Naive B cell (primary cell): Measurements from ENCODE around the gene TRIM25. TPM values are rescaled to one million over a fixed set of nuclear protein-coding genes. Genes with fewer than 3 reads are reported as not detected.
A peak's percentile ranks its signal among the peaks of the same experiment; 100 is the strongest.

ENCODE experiments used
- ATAC-seq, 2 donors: fragments of 150-1000 bp; cut with Tn5 transposase; 2 replicates each; pipeline ENCODE4 v1.10.0; 2021; ENCODE audit warnings: low read depth in 2 of 2, mild to moderate bottlenecking in 2 of 2, moderate library complexity in 2 of 2
- DNase-seq: peaks from one replicate; pipeline ENCODE4 v3.0.0; 2022
- H3K27ac Mint-ChIP-seq, 6 donors: one replicate each; pipeline ENCODE4 v1.8.0; 2020 to 2022; ENCODE audit warnings: mild to moderate bottlenecking in 6 of 6, mixed read lengths in 6 of 6, moderate library complexity in 5 of 6, inconsistent platforms in 2 of 6
- H3K27me3 Mint-ChIP-seq, 3 donors: one replicate each; pipeline ENCODE4 v1.8.0; 2021 to 2022; ENCODE audit warnings: mixed read lengths in 3 of 3, mild to moderate bottlenecking in 1 of 3
- H3K36me3 Mint-ChIP-seq, 2 donors: one replicate each; pipeline ENCODE4 v1.8.0; 2020 to 2022; ENCODE audit warnings: mixed read lengths in 2 of 2, inconsistent platforms in 1 of 2, mild to moderate bottlenecking in 1 of 2
- H3K4me1 Mint-ChIP-seq, 3 donors: one replicate each; pipeline ENCODE4 v1.8.0; 2020 to 2022; ENCODE audit warnings: mixed read lengths in 3 of 3, inconsistent platforms in 1 of 3, mild to moderate bottlenecking in 1 of 3, moderate library complexity in 1 of 3
- H3K4me3 Mint-ChIP-seq, 8 donors: one replicate each; pipeline ENCODE4 v1.8.0; 2020 to 2022; ENCODE audit warnings: mild to moderate bottlenecking in 8 of 8, mixed read lengths in 8 of 8, moderate library complexity in 8 of 8, inconsistent platforms in 2 of 8
- H3K9me3 Mint-ChIP-seq, 7 donors: one replicate each; pipeline ENCODE4 v1.8.0; 2020 to 2022; ENCODE audit warnings: mixed read lengths in 7 of 7, mild to moderate bottlenecking in 5 of 7, inconsistent platforms in 2 of 7, moderate library complexity in 1 of 7
- polyA plus RNA-seq, 6 donors: library from polyadenylated mRNA; unstranded; fragments of 300-500 nt; fragmentation: Illumina TruSeq; gene quantifications; one replicate each; pipeline ENCODE4 v1.2.3, GENCODE V29; 2021; ENCODE audit warnings: low read depth in 6 of 6

TRIM25 gene
- polyA plus RNA-seq, 6 donors from 2014 or later, result 0.74 to 18.5 (median 10.3) TPM

- peaks cover 4 to 6% (median 5%) of the 10 kb centered on the region in 3 donors for H3K4me1 Mint-ChIP-seq
- no peak overlapping the region for H3K27ac Mint-ChIP-seq
- H3K27me3 Mint-ChIP-seq, result no peaks in the 10 kb centered on the region
- peaks cover 0 to 12% (median 3%) of the 10 kb centered on the region in 7 donors for H3K9me3 Mint-ChIP-seq
- DNase-seq (no peak), ATAC-seq (no peak)
- no peak overlapping the region for H3K4me3 Mint-ChIP-seq
- H3K36me3 Mint-ChIP-seq, result peaks cover 10 to 40% of the 10 kb centered on the region in 2 donors
Measured at GRCh38 chr17:56935461-56935860, 21.6 kb upstream of the TRIM25 start.

GRCh38 chr17:56934280-56934679 lies 20.4 kb upstream of the TRIM25 start:
- H3K27me3 Mint-ChIP-seq, result no peaks in the 10 kb centered on the region
- H3K27ac Mint-ChIP-seq, result no peak overlapping the region
- peaks cover 10 to 35% of the 10 kb centered on the region in 2 donors for H3K36me3 Mint-ChIP-seq
- H3K9me3 Mint-ChIP-seq, result peaks cover 0 to 24% (median 6%) of the 10 kb centered on the region in 7 donors
- ATAC-seq (no peak), DNase-seq (no peak)
- no peak overlapping the region for H3K4me3 Mint-ChIP-seq
- H3K4me1 Mint-ChIP-seq, result no peaks in the 10 kb centered on the region

GRCh38 chr17:56933868-56934267 lies 20.0 kb upstream of the TRIM25 start:
- Mint-ChIP-seq H3K4me3 (no peak overlapping the region), H3K27me3 (no peaks in the 10 kb centered on the region), H3K36me3 (peaks cover 10 to 34% of the 10 kb centered on the region in 2 donors), H3K9me3 (peaks cover 0 to 28% (median 7%) of the 10 kb centered on the region in 7 donors), H3K27ac (no peak overlapping the region), H3K4me1 (no peaks in the 10 kb centered on the region)
- DNase-seq (no peak), ATAC-seq (no peak)

- Mint-ChIP-seq H3K9me3 (peaks cover 0 to 28% (median 7%) of the 10 kb centered on the region in 7 donors), H3K27ac (no peak overlapping the region), H3K36me3 (peaks cover 10 to 30% of the 10 kb centered on the region in 2 donors), H3K27me3 (no peaks in the 10 kb centered on the region), H3K4me3 (no peak overlapping the region), H3K4me1 (no peaks in the 10 kb centered on the region)
- ATAC-seq (no peak), DNase-seq (no peak)
Measured at GRCh38 chr17:56933151-56933745, 19.4 kb upstream of the TRIM25 start.

- H3K27ac Mint-ChIP-seq, result no peak overlapping the region
- peaks cover 0 to 16% of the 10 kb centered on the region in 2 donors for H3K36me3 Mint-ChIP-seq
- DNase-seq (no peak), ATAC-seq (no peak)
- no peaks in the 10 kb centered on the region for H3K4me1 Mint-ChIP-seq
- H3K27me3 Mint-ChIP-seq, result no peaks in the 10 kb centered on the region
- peaks cover 0 to 28% (median 7%) of the 10 kb centered on the region in 7 donors for H3K9me3 Mint-ChIP-seq
- no peak overlapping the region for H3K4me3 Mint-ChIP-seq
Measured at GRCh38 chr17:56930739-56931337, 17.0 kb upstream of the TRIM25 start.

GRCh38 chr17:56929362-56929969 lies 15.6 kb upstream of the TRIM25 start:
- Mint-ChIP-seq H3K9me3 (peaks cover 0 to 28% (median 7%) of the 10 kb centered on the region in 7 donors), H3K4me1 (no peaks in the 10 kb centered on the region), H3K4me3 (no peak overlapping the region), H3K27ac (no peak overlapping the region), H3K36me3 (peaks cover 0 to 14% of the 10 kb centered on the region in 2 donors), H3K27me3 (no peaks in the 10 kb centered on the region)
- DNase-seq, result no peak
- no peak for ATAC-seq

GRCh38 chr17:56928586-56928985 lies 14.7 kb upstream of the TRIM25 start:
- no peak for DNase-seq
- Mint-ChIP-seq H3K36me3 (peaks cover 0 to 5% of the 10 kb centered on the region in 2 donors), H3K4me1 (no peaks in the 10 kb centered on the region), H3K27ac (no peak overlapping the region), H3K27me3 (no peaks in the 10 kb centered on the region), H3K4me3 (no peak overlapping the region), H3K9me3 (peaks cover 0 to 28% (median 7%) of the 10 kb centered on the region in 7 donors)
- ATAC-seq, result no peak

- no peak for ATAC-seq
- H3K4me1 Mint-ChIP-seq, result no peaks in the 10 kb centered on the region
- H3K36me3 Mint-ChIP-seq, result no peaks in the 10 kb centered on the region
- DNase-seq, result no peak
- no peaks in the 10 kb centered on the region for H3K27me3 Mint-ChIP-seq
- H3K9me3 Mint-ChIP-seq, result peaks cover 0 to 28% (median 7%) of the 10 kb centered on the region in 7 donors
- H3K27ac Mint-ChIP-seq, result no peak overlapping the region
- no peak overlapping the region for H3K4me3 Mint-ChIP-seq
Measured at GRCh38 chr17:56926704-56927103, 12.9 kb upstream of the TRIM25 start.

GRCh38 chr17:56926270-56926669 lies 12.4 kb upstream of the TRIM25 start:
- H3K27ac Mint-ChIP-seq, result no peak overlapping the region
- no peaks in the 10 kb centered on the region for H3K4me1 Mint-ChIP-seq
- H3K4me3 Mint-ChIP-seq, result no peak overlapping the region
- H3K36me3 Mint-ChIP-seq, result no peaks in the 10 kb centered on the region
- no peaks in the 10 kb centered on the region for H3K27me3 Mint-ChIP-seq
- H3K9me3 Mint-ChIP-seq, result peaks cover 0 to 24% (median 7%) of the 10 kb centered on the region in 7 donors
- DNase-seq (no peak), ATAC-seq (no peak)

- no peak overlapping the region for H3K27ac Mint-ChIP-seq
- ATAC-seq (no peak), DNase-seq (no peak)
- no peak overlapping the region for H3K4me3 Mint-ChIP-seq
- no peaks in the 10 kb centered on the region for H3K27me3 Mint-ChIP-seq
- peaks cover 0 to 12% (median 2%) of the 10 kb centered on the region in 7 donors for H3K9me3 Mint-ChIP-seq
- H3K4me1 Mint-ChIP-seq, result no peaks in the 10 kb centered on the region
- H3K36me3 Mint-ChIP-seq, result no peaks in the 10 kb centered on the region
Measured at GRCh38 chr17:56925088-56925487, 11.2 kb upstream of the TRIM25 start.

- Mint-ChIP-seq H3K27ac (no peak overlapping the region), H3K9me3 (peaks cover 0 to 13% (median 0%) of the 10 kb centered on the region in 7 donors), H3K4me1 (peaks cover 8 to 11% (median 11%) of the 10 kb centered on the region in 3 donors), H3K4me3 (peak overlapping the region in 1 of 8 donors; percentile 26), H3K36me3 (no peaks in the 10 kb centered on the region), H3K27me3 (no peaks in the 10 kb centered on the region)
- ATAC-seq, result no peak
- DNase-seq, result no peak
Measured at GRCh38 chr17:56919717-56920116, 5.9 kb upstream of the TRIM25 start.

GRCh38 chr17:56918916-56919315 lies 5.1 kb upstream of the TRIM25 start:
- H3K9me3 Mint-ChIP-seq, result peaks cover 0 to 13% (median 0%) of the 10 kb centered on the region in 7 donors
- no peak for ATAC-seq
- no peak for DNase-seq
- H3K4me1 Mint-ChIP-seq, result peaks cover 12 to 16% (median 14%) of the 10 kb centered on the region in 3 donors
- no peaks in the 10 kb centered on the region for H3K36me3 Mint-ChIP-seq
- H3K4me3 Mint-ChIP-seq, result peak overlapping the region in 1 of 8 donors; percentile 21
- H3K27me3 Mint-ChIP-seq, result no peaks in the 10 kb centered on the region
- no peak overlapping the region for H3K27ac Mint-ChIP-seq

- Mint-ChIP-seq H3K4me1 (peaks cover 12 to 19% (median 14%) of the 10 kb centered on the region in 3 donors), H3K27me3 (no peaks in the 10 kb centered on the region), H3K27ac (peak overlapping the region in 1 of 6 donors; percentile 30), H3K9me3 (peaks cover 0 to 13% (median 0%) of the 10 kb centered on the region in 7 donors), H3K36me3 (no peaks in the 10 kb centered on the region), H3K4me3 (peak overlapping the region in 1 of 8 donors; percentile 54)
- no peak for ATAC-seq
- DNase-seq, result no peak
Measured at GRCh38 chr17:56917559-56918296, 3.9 kb upstream of the TRIM25 start.
